Hematopoietic multipotent progenitor cell treated with erythropoietin and hydrocortisone succinate and interleukin-3 and kit ligand, for 17 days (in vitro differentiated cells): ENCODE data around the gene LTB.
"Not testable (repeated sequence)": the region's sequence is repeated elsewhere in the genome, so short reads cannot be mapped to it uniquely, and the experiment has no call there.

Source experiments
- DNase-seq: peaks from one replicate; pipeline ENCODE4 v3.0.0-alpha.2; 2015; ENCODE audit warnings: low spot score

Gene LTB

GRCh38 chr6:31575952-31576685 lies 6.1 kb downstream of the LTB start:
- no peak for DNase-seq

- DNase-seq, result no peak
These were observed 6.8 kb downstream of the LTB start, which contains the start of gene TNF for GRCh38 chr6:31575335-31575901. Gene TNF (plus strand): TSS chr6:31575565. CDS start chr6:31575742, 177 bp downstream.

GRCh38 chr6:31574106-31575061 lies 7.8 kb downstream of the LTB start:
- DNase-seq, result no peak

GRCh38 chr6:31573239-31574105 lies 8.8 kb downstream of the LTB start:
- no peak for DNase-seq

- DNase-seq, result no peak
These were observed 9.9 kb downstream of the LTB start, which contains the start of gene LTA for GRCh38 chr6:31572041-31572911. Gene LTA (plus strand): TSS chr6:31572289. CDS start chr6:31572743, 454 bp downstream.

GRCh38 chr6:31569861-31570536 lies 12.2 kb downstream of the LTB start:
- DNase-seq, result no peak

- DNase-seq, result no peak
These were observed 13.7 kb downstream of the LTB start for GRCh38 chr6:31568537-31568961.

GRCh38 chr6:31567531-31568370 lies 14.5 kb downstream of the LTB start:
- DNase-seq, result no peak

- no peak for DNase-seq
These were observed 21.5 kb downstream of the LTB start for GRCh38 chr6:31560697-31561058.

GRCh38 chr6:31559958-31560696 lies 22.1 kb downstream of the LTB start:
- DNase-seq, result no peak

- no peak for DNase-seq
These were observed 22.6 kb downstream of the LTB start for GRCh38 chr6:31559606-31559957.

- DNase-seq, result no peak
These were observed 23.4 kb downstream of the LTB start for GRCh38 chr6:31558631-31559500.

GRCh38 chr6:31558318-31558625 lies 24.0 kb downstream of the LTB start:
- DNase-seq, result no peak

- no peak for DNase-seq
These were observed 24.5 kb downstream of the LTB start for GRCh38 chr6:31557443-31558317.

- DNase-seq, result no peak
These were observed 25.9 kb downstream of the LTB start for GRCh38 chr6:31556307-31556706.

- not testable (repeated sequence) for DNase-seq
These were observed 30.9 kb downstream of the LTB start for GRCh38 chr6:31551371-31551770.

GRCh38 chr6:31548544-31548873 lies 33.7 kb downstream of the LTB start:
- no peak for DNase-seq
